ENCODE measurements around the gene HSD17B1. TPM values are rescaled to one million over a fixed set of nuclear protein-coding genes. Genes with fewer than 3 reads are reported as not detected.

Gene HSD17B1
- total and polyA plus RNA-seq, 2 of the 13 experiments (the other 11 are each of a cell fraction or from before 2014, with no cell fraction given), result 0.54 to 0.93 TPM

- peak; percentile 83; the same call in 1 of the 2 replicates for TF ChIP-seq CENPBD1 (CRISPR knock-in tag; IDR thresholded peaks at IDR 0.05; ENCODE audit: borderline replicate concordance, low read depth)
- TF ChIP-seq PRDM10 (CRISPR knock-in tag; IDR thresholded peaks at IDR 0.05; ENCODE audit: low read depth), result peak; percentile 76; the same call in 1 of the 2 replicates
- no peak; the same call in 1 of the 2 replicates for TF ChIP-seq ESRRA (CRISPR knock-in tag; IDR thresholded peaks at IDR 0.05; ENCODE audit: low read depth)
- peak in 1 of 2 experiments; percentile 82; a peak in 2 of 4 replicates for TF ChIP-seq KLF16 (CRISPR knock-in tag; IDR thresholded peaks at IDR 0.05)
- TF ChIP-seq ATF2 (CRISPR knock-in tag; IDR thresholded peaks at IDR 0.05), result peak; percentile 88; the same call in 1 of the 2 replicates
- peak; percentile 83; the same call in 1 of the 2 replicates for TF ChIP-seq RARG (CRISPR knock-in tag; IDR thresholded peaks at IDR 0.05; ENCODE audit: low read depth)
- no peak for TF ChIP-seq NONO (IDR thresholded peaks at IDR 0.05)
- peak; percentile 93 for TF ChIP-seq NONO (CRISPR knock-in tag; conservative IDR thresholded peaks at IDR 0.05)
- peak; percentile 77 for TF ChIP-seq RCOR2 (CRISPR knock-in tag; IDR thresholded peaks at IDR 0.05)
- TF ChIP-seq PCBP1 (IDR thresholded peaks at IDR 0.05; ENCODE audit: borderline replicate concordance, low read depth, low read length), result 0 out of 2 replicates have a peak, but pooled peaks have one; percentile 39
- TF ChIP-seq ZNF773 (CRISPR knock-in tag; IDR thresholded peaks at IDR 0.05; ENCODE audit: borderline replicate concordance), result no peak
- peak; percentile 13 for TF ChIP-seq ATF7-NPFF (CRISPR knock-in tag; IDR thresholded peaks at IDR 0.05; ENCODE audit: low read depth)
- peak; percentile 85; the same call in 1 of the 2 replicates for TF ChIP-seq RFXAP (CRISPR knock-in tag; IDR thresholded peaks at IDR 0.05; ENCODE audit: borderline replicate concordance)
- TF ChIP-seq ZFP90 (CRISPR knock-in tag; IDR thresholded peaks at IDR 0.05; ENCODE audit: borderline replicate concordance), result peak; percentile 68
- no peak for TF ChIP-seq ZNF251 (CRISPR knock-in tag; IDR thresholded peaks at IDR 0.05)
- TF ChIP-seq ZZZ3 (CRISPR knock-in tag; IDR thresholded peaks at IDR 0.05; ENCODE audit: borderline replicate concordance), result peak; percentile 80; the same call in 1 of the 2 replicates
- peak; percentile 80 for TF ChIP-seq ZNF891 (CRISPR knock-in tag; IDR thresholded peaks at IDR 0.05)
- no peak for TF ChIP-seq TOE1 (CRISPR knock-in tag; IDR thresholded peaks at IDR 0.05)
- no peak for TF ChIP-seq ZNF484 (CRISPR knock-in tag; IDR thresholded peaks at IDR 0.05; ENCODE audit: borderline replicate concordance, low read depth)
- TF ChIP-seq ZNF343 (CRISPR knock-in tag; IDR thresholded peaks at IDR 0.05), result no peak
- TF ChIP-seq TBX2 (CRISPR knock-in tag; IDR thresholded peaks at IDR 0.05; ENCODE audit: borderline replicate concordance), result peak; percentile 82
- TF ChIP-seq TBX3 (IDR thresholded peaks at IDR 0.05; ENCODE audit: borderline replicate concordance), result no peak
- TF ChIP-seq ZNF235 (CRISPR knock-in tag; IDR thresholded peaks at IDR 0.05; ENCODE audit: borderline replicate concordance), result no peak
- TF ChIP-seq STAT5B (CRISPR knock-in tag; IDR thresholded peaks at IDR 0.05), result peak; percentile 69
- TF ChIP-seq NR3C1 (CRISPR knock-in tag; IDR thresholded peaks at IDR 0.05), result no peak
- TF ChIP-seq MTA1 (CRISPR knock-in tag; IDR thresholded peaks at IDR 0.05; ENCODE audit: borderline replicate concordance), result no peak
These were observed 9.2 kb downstream of the HSD17B1 start, which contains the start of gene COASY (continued) for GRCh38 chr17:42561897-42562387.
